ENCODE measurements around the gene SUCO. TPM values are rescaled to one million over a fixed set of nuclear protein-coding genes. Genes with fewer than 3 reads are reported as not detected.
A peak's percentile ranks its signal among the peaks of the same experiment; 100 is the strongest.

The SUCO gene
- total RNA-seq, 1 donor from 2014 or later, result 81.2 TPM

- no peak for TF ChIP-seq CTCF (IDR thresholded peaks at IDR 0.05; ENCODE audit: unreplicated experiment)
- H3K27ac Mint-ChIP-seq (ENCODE audit: unreplicated experiment), result peak overlapping the region; percentile 48
- H3K4me3 Mint-ChIP-seq (ENCODE audit: unreplicated experiment), result peak overlapping the region; percentile 65
- peaks cover 9% of the 10 kb centered on the region for H3K4me1 Mint-ChIP-seq (ENCODE audit: unreplicated experiment)
- peaks cover 8% of the 10 kb centered on the region for H3K27me3 Mint-ChIP-seq (ENCODE audit: unreplicated experiment)
- peaks cover 13% of the 10 kb centered on the region for H3K9me3 Mint-ChIP-seq (ENCODE audit: unreplicated experiment)
- peaks cover 72% of the 10 kb centered on the region for H3K36me3 Mint-ChIP-seq (ENCODE audit: low read depth, unreplicated experiment)
- no peak for DNase-seq (ENCODE audit: low spot score)
Observed at GRCh38 chr1:172566196-172566997, 33.4 kb downstream of the SUCO start.

- Mint-ChIP-seq H3K36me3 (ENCODE audit: low read depth, unreplicated experiment) (peaks cover 66% of the 10 kb centered on the region), H3K4me3 (ENCODE audit: unreplicated experiment) (no peak overlapping the region), H3K9me3 (ENCODE audit: unreplicated experiment) (peaks cover 13% of the 10 kb centered on the region), H3K27ac (ENCODE audit: unreplicated experiment) (no peak overlapping the region), H3K27me3 (ENCODE audit: unreplicated experiment) (peaks cover 9% of the 10 kb centered on the region), H3K4me1 (ENCODE audit: unreplicated experiment) (peaks cover 7% of the 10 kb centered on the region)
- no peak for TF ChIP-seq CTCF (IDR thresholded peaks at IDR 0.05; ENCODE audit: unreplicated experiment)
- no peak for DNase-seq (ENCODE audit: low spot score)
Observed at GRCh38 chr1:172567720-172568119, 34.8 kb downstream of the SUCO start.

- Mint-ChIP-seq H3K27ac (ENCODE audit: unreplicated experiment) (no peak overlapping the region), H3K4me3 (ENCODE audit: unreplicated experiment) (no peak overlapping the region), H3K4me1 (ENCODE audit: unreplicated experiment) (peaks cover 7% of the 10 kb centered on the region), H3K36me3 (ENCODE audit: low read depth, unreplicated experiment) (peaks cover 33% of the 10 kb centered on the region), H3K9me3 (ENCODE audit: unreplicated experiment) (peaks cover 5% of the 10 kb centered on the region), H3K27me3 (ENCODE audit: unreplicated experiment) (peaks cover 7% of the 10 kb centered on the region)
- no peak for TF ChIP-seq CTCF (IDR thresholded peaks at IDR 0.05; ENCODE audit: unreplicated experiment)
- DNase-seq (ENCODE audit: low spot score), result no peak
Observed at GRCh38 chr1:172574080-172574479, 41.1 kb downstream of the SUCO start.

GRCh38 chr1:172578586-172578985, 45.6 kb downstream of the SUCO start:
- peaks cover 2% of the 10 kb centered on the region for H3K27me3 Mint-ChIP-seq (ENCODE audit: unreplicated experiment)
- no peaks in the 10 kb centered on the region for H3K9me3 Mint-ChIP-seq (ENCODE audit: unreplicated experiment)

More at GRCh38 chr1:172578586-172578985, 45.6 kb downstream of the SUCO start:
- no peak for TF ChIP-seq CTCF (IDR thresholded peaks at IDR 0.05; ENCODE audit: unreplicated experiment)
- Mint-ChIP-seq H3K4me1 (ENCODE audit: unreplicated experiment) (peaks cover 26% of the 10 kb centered on the region), H3K27ac (ENCODE audit: unreplicated experiment) (peak overlapping the region; percentile 31), H3K4me3 (ENCODE audit: unreplicated experiment) (no peak overlapping the region), H3K36me3 (ENCODE audit: low read depth, unreplicated experiment) (peaks cover 13% of the 10 kb centered on the region)
- DNase-seq (ENCODE audit: low spot score), result no peak

Data from endothelial cell (in vitro differentiated cells).